Measurements from ENCODE around the gene COL5A1.

The COL5A1 gene

DNA sequence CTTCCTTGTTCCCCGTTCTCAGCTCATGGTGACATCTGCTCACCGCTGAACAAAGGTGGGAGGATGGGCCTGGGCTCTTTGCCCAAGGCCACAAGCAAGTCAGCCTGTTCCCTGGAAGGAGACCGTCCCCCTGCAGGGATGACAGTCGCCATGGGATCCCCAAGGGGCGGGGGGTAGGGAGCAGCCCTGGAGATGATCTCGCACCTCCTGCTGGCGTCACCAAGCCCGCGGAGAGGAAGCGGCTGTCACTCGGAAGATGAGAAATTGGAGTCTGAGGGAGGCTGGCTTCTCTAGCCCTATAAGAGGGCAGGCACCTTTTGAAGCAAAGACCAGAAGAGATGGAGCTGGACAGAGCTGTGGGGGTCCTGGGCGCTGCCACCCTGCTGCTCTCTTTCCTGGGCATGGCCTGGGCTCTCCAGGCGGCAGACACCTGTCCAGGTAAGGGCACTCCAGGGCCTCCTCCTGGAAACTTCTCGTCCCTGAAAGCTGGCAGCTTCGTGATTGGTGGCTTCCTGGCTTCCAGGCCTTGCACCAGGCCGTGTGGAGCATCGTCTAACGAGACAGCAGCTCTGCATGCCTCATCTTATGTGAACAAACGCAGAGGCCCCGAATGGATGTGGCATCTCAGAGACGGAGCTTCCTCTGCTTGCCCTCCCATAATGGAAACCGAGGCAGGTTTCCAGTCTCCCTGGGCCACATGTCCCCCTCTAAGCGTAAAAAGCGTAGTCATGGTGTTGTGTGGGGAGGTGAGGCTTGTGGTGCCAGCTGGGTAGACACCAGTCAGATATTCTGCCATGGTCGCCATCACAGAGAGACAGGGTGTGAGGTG is 239.1 kb downstream of the COL5A1 start, which contains the start of gene FCN2:
FCN2 (plus strand) TSS at position 327 of the 829 bp plus-strand sequence; CDS start at position 339, 12 bp downstream.
- no peak for DNase-seq (ENCODE audit: low spot score)

DNA sequence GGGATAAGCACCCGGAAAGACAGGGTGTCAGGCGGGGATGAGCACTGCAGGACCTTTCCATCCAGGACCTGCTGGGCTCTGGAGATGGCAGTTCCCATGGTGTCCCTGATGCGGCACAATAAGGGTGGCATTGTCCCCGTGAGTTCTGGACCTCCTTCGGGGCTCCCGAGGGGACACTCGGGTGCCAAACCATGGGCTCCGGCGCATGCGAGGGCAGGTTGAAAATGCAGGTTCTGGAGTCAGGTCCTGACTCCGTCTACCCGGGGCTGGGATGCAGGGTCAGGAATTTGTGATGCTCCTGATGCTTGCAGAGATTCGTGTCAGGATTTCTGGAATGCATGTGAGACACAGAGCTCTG is 239.7 kb downstream of the COL5A1 start:
- no peak for DNase-seq (ENCODE audit: low spot score)

DNA sequence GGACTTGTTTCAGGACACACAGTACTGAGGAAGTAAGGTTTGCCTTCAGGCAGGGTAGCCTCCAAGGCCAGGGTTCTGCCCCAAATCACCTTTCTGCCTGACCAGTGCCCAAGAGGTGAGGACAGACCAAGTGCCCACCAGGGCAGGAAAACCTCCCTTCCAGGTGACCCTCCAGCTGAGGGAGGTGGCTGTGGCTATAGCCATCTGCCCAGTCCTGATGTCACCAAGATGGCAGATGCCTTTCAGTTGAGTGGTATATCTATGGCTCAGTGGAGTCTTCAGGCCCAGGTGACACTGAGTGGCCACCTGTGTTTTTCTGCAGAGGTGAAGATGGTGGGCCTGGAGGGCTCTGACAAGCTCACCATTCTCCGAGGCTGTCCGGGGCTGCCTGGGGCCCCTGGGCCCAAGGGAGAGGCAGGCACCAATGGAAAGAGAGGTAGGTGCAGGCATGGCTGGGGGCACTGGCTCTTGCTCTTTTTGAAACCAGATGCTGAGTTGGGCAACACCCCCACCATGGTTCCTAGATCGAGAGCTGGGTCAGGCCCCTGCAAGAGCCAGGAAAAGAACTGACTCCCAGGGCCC is 240.7 kb downstream of the COL5A1 start:
- DNase-seq (ENCODE audit: low spot score), result no peak

DNA sequence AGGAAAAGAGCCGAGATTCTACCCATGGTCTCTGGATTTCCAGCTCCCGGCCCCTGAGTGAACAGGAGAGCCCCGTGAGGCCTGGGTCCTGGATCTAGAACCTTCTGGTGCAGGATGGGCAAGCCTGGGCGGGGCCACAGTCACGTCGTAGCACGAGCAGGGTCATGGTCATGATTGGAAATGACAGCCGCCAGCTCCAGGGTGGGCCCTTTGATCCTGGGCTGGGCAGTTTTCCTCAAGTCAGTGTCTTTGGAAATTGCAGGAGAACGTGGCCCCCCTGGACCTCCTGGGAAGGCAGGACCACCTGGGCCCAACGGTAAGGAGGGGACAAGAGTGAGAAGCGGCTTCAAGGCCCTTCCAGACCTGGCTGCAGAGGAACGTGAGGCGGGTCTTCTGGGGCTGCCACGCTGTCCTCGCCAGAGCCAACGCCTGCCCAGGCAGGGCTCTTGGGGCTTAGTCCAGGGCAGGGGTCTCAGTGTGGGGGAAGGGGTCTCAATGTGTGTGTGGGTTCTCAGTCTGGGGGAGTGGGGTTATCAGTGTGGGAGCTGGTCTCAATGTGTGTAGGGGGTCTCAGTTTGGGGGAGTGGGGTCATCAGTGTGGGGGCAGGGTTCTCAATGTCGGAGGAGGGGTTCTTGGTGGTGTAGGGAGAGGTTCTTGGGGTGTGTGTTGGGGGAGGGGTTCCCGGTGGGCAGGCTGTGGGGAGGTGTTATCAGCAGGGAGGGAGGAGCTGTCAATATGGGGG is 241.6 kb downstream of the COL5A1 start:
- no peak for DNase-seq (ENCODE audit: low spot score)

DNA sequence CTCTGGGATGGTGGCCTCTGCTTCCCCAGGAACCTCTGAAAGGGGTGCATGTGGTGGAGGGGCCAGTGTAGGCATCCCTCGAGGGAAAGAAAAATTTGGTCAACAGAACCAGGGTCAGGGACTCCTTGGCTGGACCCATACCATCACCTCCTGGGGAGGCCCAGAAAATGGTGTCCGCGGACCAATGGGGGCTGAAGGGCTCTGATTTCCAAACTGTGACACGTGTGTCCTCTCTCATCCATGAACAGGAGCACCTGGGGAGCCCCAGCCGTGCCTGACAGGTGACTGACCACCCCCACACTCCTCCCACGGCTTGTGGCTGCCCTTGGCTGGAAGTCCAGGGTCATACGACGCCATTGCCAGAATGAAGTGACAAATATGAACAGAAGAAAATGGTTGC is 242.9 kb downstream of the COL5A1 start:
- no peak for DNase-seq (ENCODE audit: low spot score)

DNA sequence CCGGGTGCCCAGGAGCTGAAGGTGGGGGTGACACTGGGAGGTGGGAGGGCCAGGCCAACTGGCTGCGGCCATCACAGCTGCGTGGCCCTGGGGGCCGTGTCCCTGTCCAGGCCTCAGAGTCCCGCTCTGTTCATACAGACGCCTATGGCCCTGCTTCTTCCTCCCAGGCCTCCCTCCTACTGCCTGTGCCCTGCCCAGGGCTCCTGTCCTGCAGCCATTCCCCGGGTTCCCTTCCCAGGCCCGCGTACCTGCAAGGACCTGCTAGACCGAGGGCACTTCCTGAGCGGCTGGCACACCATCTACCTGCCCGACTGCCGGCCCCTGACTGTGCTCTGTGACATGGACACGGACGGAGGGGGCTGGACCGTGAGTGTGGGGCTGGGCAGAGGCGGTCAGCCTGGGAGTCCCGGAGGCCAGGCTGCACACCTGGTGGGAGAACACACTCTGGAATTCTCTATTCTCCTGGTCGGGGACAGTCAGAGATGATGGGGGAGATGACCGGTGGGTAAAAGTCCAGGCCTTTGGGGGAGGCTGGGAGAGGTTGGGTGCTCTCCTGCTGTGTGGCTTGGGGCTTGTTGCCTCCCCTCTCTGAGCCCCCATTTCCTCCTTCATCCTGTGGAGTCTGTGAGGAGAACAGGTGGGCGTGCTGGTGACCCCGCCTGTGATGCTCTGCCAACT is 243.5 kb downstream of the COL5A1 start:
- DNase-seq (ENCODE audit: low spot score), result no peak

DNA sequence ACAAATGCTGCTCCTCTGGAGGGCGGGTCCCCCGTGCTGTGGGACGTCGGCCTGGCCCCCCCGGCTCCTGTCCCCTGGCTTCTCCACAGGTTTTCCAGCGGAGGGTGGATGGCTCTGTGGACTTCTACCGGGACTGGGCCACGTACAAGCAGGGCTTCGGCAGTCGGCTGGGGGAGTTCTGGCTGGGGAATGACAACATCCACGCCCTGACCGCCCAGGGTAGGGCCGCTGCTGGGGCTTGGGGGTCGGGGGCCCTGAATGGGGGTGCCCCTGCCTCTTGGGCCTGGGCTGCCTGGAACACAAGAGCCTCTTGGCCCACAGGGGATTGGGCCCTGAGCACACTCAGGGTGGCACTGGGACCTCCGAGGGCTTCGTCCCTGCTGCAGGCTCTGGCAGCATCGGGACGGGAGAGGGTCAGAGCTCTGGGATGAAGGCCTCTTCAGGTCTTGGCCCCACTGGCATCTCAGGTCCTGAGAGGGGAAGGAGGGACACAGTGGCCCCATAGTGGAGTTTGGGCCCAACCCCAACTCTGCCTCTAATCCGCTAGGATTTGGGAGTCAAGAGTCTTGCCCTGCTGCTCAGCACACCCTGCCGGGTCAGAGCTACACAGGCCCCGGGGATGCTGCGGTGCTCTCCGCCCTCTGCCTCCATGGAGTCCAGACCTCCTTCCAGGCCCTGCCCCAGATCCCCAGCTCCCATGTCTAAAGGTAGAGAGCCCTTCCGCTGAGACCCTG is 244.2 kb downstream of the COL5A1 start:
- DNase-seq (ENCODE audit: low spot score), result no peak

DNA sequence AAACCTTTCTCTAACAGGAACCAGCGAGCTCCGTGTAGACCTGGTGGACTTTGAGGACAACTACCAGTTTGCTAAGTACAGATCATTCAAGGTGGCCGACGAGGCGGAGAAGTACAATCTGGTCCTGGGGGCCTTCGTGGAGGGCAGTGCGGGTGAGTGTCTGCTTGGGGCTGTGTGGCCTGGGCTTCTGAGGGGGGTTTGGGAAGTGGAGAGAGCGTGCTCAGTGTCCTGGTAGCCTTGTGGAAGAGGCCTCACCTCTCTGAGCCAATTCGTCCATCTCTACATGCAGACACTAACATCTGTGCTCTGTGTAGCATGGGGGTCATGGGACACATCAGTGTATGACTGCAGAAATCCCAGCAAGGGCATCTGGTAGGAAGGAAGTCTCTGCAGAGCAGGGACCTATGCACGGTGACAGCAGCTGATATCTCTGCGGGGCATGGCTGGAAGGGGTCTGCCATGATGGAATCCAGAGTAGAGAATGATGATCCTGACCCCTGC is 244.9 kb downstream of the COL5A1 start:
- no peak for DNase-seq (ENCODE audit: low spot score)

DNA sequence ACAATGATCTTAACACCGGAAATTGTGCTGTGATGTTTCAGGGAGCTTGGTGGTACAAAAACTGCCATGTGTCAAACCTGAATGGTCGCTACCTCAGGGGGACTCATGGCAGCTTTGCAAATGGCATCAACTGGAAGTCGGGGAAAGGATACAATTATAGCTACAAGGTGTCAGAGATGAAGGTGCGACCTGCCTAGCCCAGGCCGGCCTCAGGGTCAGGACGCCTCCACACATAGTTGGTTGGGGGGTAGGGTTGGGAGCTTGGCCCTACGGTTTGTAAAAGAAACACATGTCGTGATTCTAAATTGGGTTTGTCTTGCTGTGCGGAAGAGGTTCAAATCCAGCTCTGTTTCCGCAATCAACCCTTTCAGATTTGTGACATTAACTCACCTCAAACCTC is 245.6 kb downstream of the COL5A1 start:
- no peak for DNase-seq (ENCODE audit: low spot score)

DNA sequence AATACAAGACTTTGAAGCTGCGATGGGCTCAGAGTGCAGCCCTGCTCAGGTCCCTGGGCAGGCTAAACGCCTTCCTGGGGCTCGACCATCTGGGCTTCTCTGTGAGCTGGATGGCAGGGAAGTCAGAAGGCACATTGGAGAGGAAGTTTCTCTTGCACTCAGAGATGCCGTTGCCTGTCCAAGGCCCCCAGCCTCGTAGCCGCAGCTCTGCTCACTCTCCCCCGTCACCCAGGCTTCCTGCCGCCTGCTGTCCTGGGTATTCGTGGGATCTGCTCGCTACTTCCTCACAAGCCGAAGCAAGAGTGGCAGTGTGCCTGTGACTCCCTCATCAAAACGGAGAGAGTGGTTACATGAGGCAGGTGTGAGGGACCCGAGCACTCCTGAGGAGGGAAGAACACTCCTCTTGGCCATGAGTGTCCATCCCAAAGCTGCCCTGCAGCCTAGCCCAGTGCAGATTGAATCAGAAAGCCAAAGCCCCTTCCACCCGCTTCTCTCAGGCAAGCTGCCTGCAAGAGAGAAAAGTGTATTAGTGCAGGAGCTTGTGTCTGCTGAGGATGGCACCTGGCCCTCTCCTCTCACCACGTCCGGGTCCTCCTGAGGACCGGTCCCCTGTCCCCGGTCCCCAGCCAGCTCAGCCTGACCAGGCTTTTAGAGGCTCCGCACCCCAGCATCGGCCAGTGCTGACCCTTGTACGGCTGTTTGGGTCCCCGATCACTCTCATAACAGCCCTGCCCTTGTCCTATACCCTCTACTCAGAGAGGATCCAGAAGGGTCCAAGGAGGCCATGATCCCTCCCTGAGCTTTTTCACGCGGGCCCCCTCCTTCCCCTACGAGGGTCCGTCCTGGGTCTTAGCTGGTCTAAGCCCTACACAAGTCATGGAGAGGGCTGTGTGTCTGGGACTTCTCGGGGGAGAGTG is 246.3 kb downstream of the COL5A1 start:
- no peak for DNase-seq (ENCODE audit: low spot score)

DNA sequence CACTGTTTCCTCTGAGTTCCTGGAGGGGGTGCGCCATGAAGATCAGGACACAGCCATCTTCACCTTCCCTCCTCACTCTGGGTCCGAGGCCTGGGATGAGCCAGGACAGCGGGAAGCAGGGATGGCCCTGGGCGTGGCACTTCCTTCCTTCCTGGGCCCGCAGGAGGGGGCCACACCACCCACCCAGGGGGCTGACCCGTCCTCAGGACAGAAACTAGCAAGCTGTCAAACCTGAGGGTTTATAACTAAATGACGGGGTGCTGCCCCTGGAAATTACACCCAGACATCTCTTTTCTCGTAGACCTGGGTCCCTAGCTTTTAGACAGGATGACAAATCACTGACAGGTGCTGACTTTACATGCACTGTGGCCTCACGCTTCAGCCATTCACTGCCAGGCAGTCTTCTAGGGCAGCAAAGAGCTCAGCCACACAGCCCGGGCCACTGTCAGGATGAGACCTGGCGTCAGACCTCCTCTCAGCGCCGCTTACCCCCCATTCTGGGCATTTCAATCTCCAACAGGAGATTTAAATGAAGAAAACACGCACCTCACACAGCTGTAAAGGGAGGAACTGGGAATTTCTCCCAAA is 247.1 kb downstream of the COL5A1 start:
- no peak for DNase-seq (ENCODE audit: low spot score)

DNA sequence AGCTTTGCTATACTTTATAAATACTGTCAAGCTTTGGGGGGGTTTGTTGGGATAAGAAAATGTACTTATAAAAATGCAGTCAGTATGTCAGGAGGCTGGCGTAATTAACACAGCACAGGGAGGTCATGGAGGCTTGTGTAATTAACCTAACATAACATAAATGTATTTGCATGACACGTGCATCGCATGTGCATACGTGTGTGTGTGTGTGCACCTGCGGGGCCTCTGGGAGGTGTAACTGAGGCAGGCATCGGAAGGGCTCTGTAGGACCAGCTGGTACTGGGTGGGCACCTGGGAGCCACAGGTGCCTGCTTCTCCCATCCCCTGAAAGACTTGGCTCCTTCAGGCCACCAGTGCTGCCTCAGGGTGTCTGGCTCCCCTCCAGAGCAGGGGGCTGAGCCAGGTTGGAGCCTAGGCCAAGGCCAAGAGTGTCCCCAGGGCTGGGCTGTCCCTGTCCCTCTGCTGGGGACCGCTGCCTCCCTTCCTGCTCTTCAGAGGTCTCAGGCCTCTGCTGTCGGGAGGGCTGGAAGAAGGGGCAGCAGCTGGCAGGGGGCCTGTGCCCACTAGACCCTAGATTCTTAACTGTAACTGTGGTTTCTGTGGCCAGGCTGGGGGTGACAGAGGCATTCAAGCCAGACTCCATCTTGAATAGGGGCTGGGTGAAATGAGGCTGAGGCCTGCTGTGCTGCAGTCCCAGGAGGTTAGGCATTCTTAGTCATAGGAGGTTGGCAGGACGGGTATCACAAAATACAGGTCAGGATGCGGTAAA is 248.0 kb downstream of the COL5A1 start:
- DNase-seq (ENCODE audit: low spot score), result no peak

DNA sequence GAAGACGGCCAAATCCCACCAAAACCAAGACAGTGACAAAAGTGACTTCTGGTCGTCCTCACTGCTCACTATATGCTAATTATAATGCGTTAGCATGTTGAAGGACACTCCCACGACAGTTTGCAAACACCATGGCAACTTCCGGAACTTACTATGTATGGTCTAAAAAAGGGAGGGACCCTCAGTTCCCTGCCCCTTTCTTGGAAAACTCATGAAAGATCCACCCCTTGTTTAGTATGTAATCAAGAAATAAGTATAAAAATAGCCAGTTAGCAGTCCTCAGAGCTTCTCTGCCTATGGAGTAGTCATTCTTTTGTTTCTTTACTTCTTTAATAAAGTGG is 248.5 kb downstream of the COL5A1 start:
- no peak for DNase-seq (ENCODE audit: low spot score)

DNA sequence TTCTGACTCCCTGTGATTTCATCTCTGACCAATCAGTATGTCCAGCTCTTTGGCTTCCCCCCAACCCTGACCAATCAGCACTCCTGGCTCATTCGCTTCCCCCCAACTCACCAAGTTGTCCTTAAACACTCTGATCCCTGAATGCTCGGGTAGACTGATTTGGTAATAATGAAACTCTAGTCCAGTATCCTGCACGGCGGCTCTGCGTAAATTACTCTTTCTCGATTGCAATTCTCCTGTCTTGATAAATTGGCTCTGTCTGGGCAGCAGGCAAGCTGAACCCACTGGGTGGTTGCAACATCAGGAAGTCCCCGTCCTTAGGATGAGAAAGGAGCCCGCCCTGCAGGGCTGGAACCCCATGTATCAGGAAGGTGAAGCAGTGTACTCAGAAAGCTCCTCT is 249.4 kb downstream of the COL5A1 start:
- no peak for DNase-seq (ENCODE audit: low spot score)

DNA sequence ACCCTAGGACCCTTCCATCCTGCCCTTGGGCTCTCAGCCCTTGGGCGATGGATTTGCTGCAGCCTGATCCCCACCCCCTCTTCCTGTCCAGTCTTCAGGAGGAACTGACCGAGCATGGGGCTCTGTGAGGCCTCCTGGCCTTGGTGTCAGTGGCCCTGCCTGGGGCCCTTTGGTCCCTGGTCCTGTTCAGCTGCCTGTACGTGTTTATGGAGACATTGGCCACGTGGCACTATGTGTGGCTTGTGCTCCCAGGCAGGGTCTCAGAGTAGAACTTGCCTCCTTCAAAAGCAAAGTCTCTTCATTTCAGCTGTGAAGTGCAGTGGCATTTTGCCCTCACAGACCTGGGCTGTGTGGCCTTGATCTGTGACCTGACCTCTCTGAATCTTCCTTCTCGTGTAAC is 250.1 kb downstream of the COL5A1 start:
- DNase-seq (ENCODE audit: low spot score), result no peak

DNA sequence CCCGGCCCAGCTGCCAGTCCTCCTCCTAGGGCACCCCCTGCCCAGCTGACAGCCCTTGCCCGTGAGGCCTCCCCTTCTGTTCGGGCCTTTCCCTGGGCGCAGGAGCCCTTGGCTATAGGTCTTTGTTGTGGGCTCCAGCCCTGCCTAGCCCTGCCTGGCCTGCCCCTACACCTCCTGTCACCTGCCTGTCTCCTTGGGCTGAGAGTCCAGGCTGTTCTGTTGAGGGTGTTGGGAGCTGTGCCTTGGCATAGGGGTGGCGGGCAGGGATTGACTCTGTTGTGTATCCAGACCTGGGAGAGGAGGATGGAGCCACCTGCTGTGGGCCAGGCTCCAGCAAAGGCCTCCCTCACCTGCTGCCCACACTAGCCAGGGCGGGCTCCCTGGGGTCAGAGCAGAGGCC is 250.6 kb downstream of the COL5A1 start:
- no peak for DNase-seq (ENCODE audit: low spot score)

DNA sequence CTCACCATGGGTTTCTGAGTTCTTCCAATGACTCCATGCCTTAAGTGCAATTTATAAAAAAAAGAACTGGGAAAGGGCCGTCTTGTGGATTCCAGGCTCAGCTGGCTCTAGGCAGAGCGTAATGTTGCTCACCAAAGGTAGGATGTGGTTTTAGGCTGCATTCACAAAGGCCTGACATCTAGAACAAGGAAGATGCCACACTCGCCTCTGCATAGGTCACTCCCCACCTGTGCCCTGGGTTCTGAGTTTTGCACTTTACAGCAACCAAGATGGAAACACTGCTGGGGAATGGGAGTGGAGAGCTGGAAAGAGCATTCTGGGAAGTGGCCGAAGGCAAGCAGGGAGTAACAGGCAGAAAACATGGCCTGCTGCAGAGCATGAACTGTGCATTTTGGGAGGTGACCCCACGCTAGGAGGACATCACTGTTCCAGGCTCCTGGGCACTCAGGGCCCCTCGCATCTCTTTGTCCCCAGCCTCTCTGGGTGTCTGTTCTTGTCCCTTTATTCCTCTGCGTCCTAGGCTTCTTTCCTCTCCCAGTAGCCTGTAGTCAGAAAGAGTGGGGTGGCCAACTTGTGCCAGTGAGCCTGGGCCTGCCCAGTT is 251.3 kb downstream of the COL5A1 start:
- no peak for DNase-seq (ENCODE audit: low spot score)
